Mesodermal cell (in vitro differentiated cells): Measurements from ENCODE around the gene CD33.

Experiments used
- H3K27ac ChIP-seq: 2 replicates; pipeline ENCODE4 v1.7.0; 2013; ENCODE audit warnings: mild to moderate bottlenecking, low read depth, low read length, moderate library complexity; ENCODE audit not compliant: severe bottlenecking
- H3K36me3 ChIP-seq: 2 replicates; pipeline ENCODE4 v1.7.1; 2013; ENCODE audit warnings: mild to moderate bottlenecking, low read length, moderate library complexity; ENCODE audit not compliant: control insufficient read depth, insufficient read depth
- H3K4me1 ChIP-seq: one replicate; pipeline ENCODE4 v1.7.1; 2013; ENCODE audit warnings: mild to moderate bottlenecking, low read length; ENCODE audit not compliant: insufficient read depth, control insufficient read depth, poor library complexity, severe bottlenecking
- H3K4me3 ChIP-seq: 2 replicates; pipeline ENCODE4 v1.7.0; 2013; ENCODE audit warnings: low read length, control low read depth, mild to moderate bottlenecking; ENCODE audit not compliant: insufficient read depth, poor library complexity, severe bottlenecking; ENCODE audit errors: extremely low read depth
- H3K9me3 ChIP-seq: 2 replicates; pipeline ENCODE4 v1.7.1; 2013; ENCODE audit warnings: mild to moderate bottlenecking, low read length, moderate library complexity; ENCODE audit not compliant: control insufficient read depth
- WGBS, 2 experiments: methylation state at CpG; one replicate each; pipeline ENCODE4 v1.1.5; 2013; ENCODE audit warnings: missing lambda C conversion rate in 2 of 2; ENCODE audit not compliant: insufficient coverage in 2 of 2; 5-methylcytosine and 5-hydroxymethylcytosine counted together

CD33 gene

DNA sequence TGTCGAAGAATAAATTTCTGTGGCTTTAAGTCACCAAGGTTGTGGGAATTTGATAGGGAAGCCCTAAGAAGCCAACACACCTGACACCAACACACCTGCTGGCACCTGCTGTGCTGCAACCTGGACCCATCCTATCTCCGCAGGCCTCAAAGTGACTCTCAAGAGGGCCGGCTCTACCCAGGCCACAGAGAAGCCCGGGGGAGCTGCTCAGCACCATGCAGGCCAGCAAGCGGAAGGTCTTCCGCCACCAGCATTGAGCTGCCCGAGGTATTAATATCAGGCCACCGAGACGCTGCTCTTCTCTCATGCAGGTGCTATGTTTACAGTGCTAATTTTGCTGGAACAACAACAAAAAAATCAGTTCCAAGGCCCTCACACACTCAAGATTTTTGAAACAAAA is 32.2 kb upstream of the CD33 start:
- Histone ChIP-seq H3K9me3 (no peaks in the 10 kb centered on the region), H3K4me1 (no peaks in the 10 kb centered on the region), H3K27ac (no peak overlapping the region), H3K4me3 (no peak overlapping the region), H3K36me3 (no peaks in the 10 kb centered on the region)
- WGBS, 2 experiments, result 91 to 95% methylated on average over 9 of the region's 9 CpGs

DNA sequence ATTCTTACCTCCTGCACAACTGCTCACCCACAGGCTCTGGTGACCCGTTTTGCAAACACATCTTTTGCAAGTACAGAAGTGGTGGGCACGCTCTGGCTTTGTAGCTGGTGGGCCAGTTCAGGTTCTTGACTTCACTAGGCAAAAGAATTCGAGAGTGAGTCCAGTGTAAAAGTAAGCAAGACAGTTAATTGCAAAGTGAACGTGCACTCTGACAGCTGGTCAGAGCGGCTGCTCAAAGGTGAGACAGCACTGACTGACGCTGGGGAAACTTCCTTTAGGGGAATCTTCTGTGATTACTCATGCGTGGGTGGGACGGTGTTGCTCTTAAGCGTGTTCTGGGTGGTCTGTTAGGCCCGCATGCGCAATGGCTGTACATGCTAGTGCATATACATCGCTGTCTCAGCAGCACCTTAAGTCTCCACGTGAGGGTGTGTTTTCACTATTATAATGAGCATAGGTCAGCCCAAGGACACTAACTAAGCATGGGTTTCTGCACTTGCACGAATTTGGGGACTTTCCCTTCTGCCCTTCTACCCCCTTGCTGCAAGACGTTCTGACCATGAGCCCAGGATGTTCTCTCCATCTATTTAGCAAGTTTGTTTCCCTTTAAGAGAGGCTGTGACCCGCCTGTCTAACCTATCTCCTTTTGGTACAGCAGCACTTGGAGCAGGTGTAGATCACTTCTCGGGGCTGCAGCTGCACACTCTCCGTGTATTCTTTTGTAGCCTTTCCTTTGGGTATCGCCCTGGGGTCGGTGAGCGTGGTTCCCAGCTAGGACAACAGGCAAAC is 30.2 kb upstream of the CD33 start:
- 87 to 88% methylated on average over 9 to 13 of the region's 21 CpGs for WGBS, 2 experiments
- Histone ChIP-seq H3K36me3 (no peaks in the 10 kb centered on the region), H3K4me3 (no peak overlapping the region), H3K27ac (no peak overlapping the region), H3K9me3 (no peaks in the 10 kb centered on the region), H3K4me1 (no peaks in the 10 kb centered on the region)

DNA sequence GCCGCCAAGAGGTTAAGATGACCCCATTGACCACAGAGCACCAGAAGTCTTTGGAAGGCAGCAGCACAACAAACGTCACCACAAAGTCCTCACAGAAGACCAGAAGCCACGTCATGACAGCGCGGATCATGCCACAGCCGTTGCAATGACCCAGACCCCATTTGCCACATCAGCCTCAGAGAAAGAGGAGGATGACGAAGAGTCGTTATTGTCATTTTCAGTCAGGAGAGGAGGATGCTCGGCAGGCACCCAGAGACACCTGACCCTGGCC is 29.6 kb upstream of the CD33 start:
- Histone ChIP-seq H3K9me3 (no peaks in the 10 kb centered on the region), H3K4me3 (no peak overlapping the region), H3K27ac (no peak overlapping the region), H3K36me3 (no peaks in the 10 kb centered on the region), H3K4me1 (no peaks in the 10 kb centered on the region)
- WGBS, 2 experiments, result 85 to 90% methylated on average over 3 to 8 of the region's 9 CpGs

DNA sequence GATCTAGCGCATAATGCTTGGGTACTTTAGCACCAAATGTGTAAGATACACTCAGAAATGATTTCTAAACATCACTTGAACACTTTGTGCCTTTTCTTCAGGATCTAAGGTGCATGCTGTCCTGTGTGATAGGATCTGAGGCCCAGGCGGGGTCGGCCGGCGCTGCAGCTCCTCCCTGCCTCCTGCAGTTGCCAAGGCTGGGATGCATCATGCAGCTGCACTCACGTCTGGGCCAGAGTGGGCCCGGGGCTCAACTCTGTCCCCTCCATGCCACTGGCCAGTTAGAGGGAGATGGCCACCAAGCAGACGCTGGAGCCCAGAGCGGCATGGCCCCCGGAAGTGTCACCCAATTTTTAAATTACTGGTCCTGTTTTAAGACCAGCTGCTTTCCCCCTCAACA is 29.3 kb upstream of the CD33 start:
- 91 to 93% methylated on average over 9 to 10 of the region's 10 CpGs for WGBS, 2 experiments
- H3K4me1 ChIP-seq, result no peaks in the 10 kb centered on the region
- H3K27ac ChIP-seq, result no peak overlapping the region

DNA sequence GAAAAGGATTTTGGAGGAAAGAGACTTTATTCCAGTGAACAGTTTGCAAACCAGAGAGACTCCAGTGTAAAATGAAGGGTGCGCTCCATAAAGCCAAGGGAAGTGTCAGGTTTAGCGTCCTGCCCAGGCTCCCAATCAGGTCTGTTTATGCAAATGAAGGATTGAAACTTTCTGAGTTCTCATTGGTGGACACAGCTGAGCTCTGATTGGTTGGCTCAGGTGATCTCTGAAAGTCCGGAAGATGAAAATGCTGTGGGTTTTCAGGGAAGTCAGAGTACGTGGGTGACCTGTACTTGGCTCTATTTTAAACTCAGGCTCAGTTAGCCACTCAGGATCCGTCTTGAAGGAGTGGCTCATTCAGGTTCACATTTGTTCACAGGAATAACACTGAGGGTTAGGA is 28.7 kb upstream of the CD33 start:
- Histone ChIP-seq H3K4me1 (no peaks in the 10 kb centered on the region), H3K27ac (no peak overlapping the region), H3K36me3 (no peaks in the 10 kb centered on the region), H3K4me3 (no peak overlapping the region), H3K9me3 (no peaks in the 10 kb centered on the region)
- 90 to 92% methylated on average over 4 to 5 of the region's 5 CpGs for WGBS, 2 experiments

More for the DNA sequence above, 29.3 kb upstream of the CD33 start:
- no peak overlapping the region for H3K4me3 ChIP-seq
- no peaks in the 10 kb centered on the region for H3K9me3 ChIP-seq
- no peaks in the 10 kb centered on the region for H3K36me3 ChIP-seq

DNA sequence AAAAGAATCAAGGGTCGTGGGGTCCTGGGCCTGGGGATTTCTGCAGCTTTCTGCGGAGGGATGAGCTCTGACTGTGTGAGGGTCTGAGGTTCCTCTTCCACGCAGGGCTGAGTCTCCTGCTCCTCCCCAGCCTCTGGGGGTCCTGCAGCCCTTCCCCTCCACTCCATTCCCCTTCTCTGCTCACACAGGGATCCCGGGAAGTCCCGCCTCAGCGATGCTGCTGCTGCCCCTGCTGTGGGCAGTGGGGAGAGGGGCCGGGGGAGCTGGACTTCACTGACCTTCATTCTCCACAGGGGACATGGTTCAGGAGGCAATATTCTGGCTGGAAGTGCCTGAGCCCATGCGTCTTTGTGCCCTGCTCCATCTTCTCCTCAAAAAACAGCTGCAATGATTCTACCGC is 26.2 kb upstream of the CD33 start:
- Histone ChIP-seq H3K4me1 (no peaks in the 10 kb centered on the region), H3K4me3 (no peak overlapping the region), H3K27ac (no peak overlapping the region), H3K36me3 (no peaks in the 10 kb centered on the region), H3K9me3 (no peaks in the 10 kb centered on the region)
- 75 to 82% methylated on average over 4 to 5 of the region's 9 CpGs for WGBS, 2 experiments

DNA sequence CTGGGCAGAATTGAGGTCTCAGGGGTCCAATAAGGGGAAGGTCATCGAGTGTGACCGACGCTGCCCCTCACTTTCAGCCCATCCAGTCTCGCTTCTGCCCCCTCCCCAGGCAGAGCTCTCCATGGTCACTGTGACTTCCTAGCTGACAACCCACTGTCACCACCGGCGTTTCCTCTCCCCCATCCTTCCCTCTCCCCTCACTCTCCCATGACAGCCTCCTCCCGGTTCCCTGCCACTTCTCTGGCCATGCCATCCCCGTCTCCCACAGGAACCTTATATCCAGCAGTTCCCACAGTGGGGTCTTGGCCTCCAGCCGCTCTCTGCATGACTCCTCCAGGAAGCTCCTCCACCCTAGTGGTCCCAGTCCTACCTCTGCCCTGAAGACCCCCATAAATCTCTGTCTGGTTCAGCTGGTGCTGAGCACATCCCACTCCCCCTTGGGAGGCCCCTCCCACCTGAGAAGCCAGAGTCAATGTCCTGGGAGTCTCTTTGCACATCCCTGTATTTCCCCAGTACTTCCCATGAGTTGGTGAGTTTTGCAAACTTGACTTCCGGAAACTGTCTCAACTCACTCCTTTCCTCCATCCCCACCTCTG is 24.7 kb upstream of the CD33 start:
- Histone ChIP-seq H3K4me3 (no peak overlapping the region), H3K4me1 (no peaks in the 10 kb centered on the region), H3K36me3 (no peaks in the 10 kb centered on the region), H3K9me3 (no peaks in the 10 kb centered on the region), H3K27ac (no peak overlapping the region)
- 80 to 81% methylated on average over 9 to 10 of the region's 10 CpGs for WGBS, 2 experiments

DNA sequence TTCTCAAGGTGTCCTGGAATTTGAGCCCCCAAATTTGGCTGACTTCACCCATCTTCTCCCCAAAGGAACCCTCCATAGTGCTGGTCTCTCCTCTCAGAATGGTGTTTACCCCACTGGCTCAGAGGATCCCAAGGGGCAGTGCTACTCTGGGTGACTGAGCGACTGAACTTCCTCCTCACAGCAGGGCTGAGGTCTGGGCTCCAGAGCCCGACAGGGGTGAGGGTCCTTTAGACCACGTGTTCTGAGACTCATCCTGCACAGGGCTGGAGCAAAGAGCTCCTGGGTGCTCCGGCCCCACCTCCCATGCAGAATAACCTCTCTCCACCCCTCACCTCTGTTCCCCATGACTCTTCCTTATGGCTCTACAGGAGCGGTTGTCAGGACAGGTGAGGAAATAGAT is 23.2 kb upstream of the CD33 start:
- WGBS, 2 experiments, result 49 to 59% methylated on average over 3 of the region's 5 CpGs
- no peak overlapping the region for H3K4me3 ChIP-seq
- no peaks in the 10 kb centered on the region for H3K9me3 ChIP-seq
- no peak overlapping the region for H3K27ac ChIP-seq
- no peaks in the 10 kb centered on the region for H3K4me1 ChIP-seq
- no peaks in the 10 kb centered on the region for H3K36me3 ChIP-seq

DNA sequence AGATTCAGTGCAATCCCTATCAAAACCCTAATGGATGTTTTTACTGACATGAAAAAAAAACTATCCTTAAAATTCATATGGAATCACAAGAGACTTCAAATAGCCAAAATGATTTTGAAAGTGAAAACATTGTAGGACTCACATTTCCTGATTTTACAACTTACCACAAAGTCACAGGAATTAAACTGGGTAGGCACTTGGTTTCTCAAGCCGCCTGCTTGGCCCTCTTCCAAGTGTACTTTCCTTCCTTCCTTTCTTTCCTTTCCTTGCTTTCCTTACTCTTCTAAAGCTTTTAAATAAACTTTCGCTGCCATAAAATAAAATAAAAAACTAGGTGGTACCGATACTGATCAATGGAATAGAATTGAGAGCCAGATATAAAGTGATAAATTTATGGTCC is 21.0 kb upstream of the CD33 start:
- H3K9me3 ChIP-seq, result no peaks in the 10 kb centered on the region
- no peak overlapping the region for H3K27ac ChIP-seq
- H3K4me3 ChIP-seq, result no peak overlapping the region
- WGBS, 2 experiments, result 86 to 88% methylated on average over 1 of the region's 3 CpGs
- no peaks in the 10 kb centered on the region for H3K4me1 ChIP-seq
- no peaks in the 10 kb centered on the region for H3K36me3 ChIP-seq

DNA sequence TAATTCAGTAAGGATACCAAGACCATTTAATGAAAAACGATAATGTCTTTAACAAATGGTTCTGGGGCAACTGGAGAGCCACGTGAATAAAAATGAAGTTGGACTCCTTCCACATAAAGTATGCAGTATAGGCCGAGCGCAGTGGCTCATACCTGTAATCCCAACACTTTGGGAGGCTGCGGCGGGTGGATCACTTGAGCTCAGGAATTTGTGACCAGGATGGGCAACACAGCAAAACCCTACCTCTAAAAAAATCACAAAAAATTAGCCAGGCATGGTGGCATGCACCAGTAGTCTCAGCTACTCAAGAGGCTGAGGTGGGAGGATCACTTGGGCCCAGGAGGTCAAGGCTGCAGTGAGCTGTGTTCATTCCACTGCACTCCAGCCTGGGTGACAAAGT is 20.6 kb upstream of the CD33 start:
- no peaks in the 10 kb centered on the region for H3K9me3 ChIP-seq
- no peaks in the 10 kb centered on the region for H3K4me1 ChIP-seq
- WGBS, 2 experiments, result 85 to 88% methylated on average over 5 to 6 of the region's 6 CpGs
- H3K4me3 ChIP-seq, result no peak overlapping the region
- H3K27ac ChIP-seq, result no peak overlapping the region
- no peaks in the 10 kb centered on the region for H3K36me3 ChIP-seq

DNA sequence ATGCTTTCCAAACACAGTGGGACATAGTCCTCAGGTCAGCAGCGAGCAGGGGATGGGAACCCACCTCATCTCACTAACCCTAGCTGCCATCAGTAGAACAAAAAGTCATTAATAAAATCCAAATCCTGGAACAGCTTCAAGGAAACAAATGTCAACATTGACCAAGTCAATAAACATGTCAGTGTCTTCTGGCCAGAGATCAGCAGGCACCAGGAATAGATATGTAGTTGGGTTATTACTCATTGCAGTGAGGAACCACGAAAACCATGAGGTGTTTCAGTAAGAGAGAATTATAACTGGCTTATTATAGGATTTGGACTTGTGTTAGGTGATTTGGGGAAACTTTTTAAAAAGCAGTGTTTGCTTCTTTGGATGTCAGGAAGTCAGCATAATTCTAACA is 17.1 kb upstream of the CD33 start:
- no peaks in the 10 kb centered on the region for H3K4me1 ChIP-seq
- no peaks in the 10 kb centered on the region for H3K36me3 ChIP-seq
- no peak overlapping the region for H3K4me3 ChIP-seq
- H3K9me3 ChIP-seq, result no peaks in the 10 kb centered on the region
- WGBS, 2 experiments, result 57 to 89% methylated on average over 2 of the region's 2 CpGs
- H3K27ac ChIP-seq, result no peak overlapping the region
